Astrocyte (in vitro differentiated cells and primary cell): ENCODE measurements around the gene NKD1. TPM values are rescaled to one million over a fixed set of nuclear protein-coding genes. Genes with fewer than 3 reads are reported as not detected.

Experiments used
- DNase-seq: peaks from one replicate; pipeline ENCODE4 v3.0.0-alpha.2; 2010; ENCODE audit warnings: low read depth
- FAIRE-seq: peaks from 2 replicates; lab custom pipeline; 2011; peaks lifted over from hg19 to GRCh38; lab: Jason Lieb, UNC
- H2AFZ ChIP-seq: 2 replicates; pipeline ENCODE4 v1.6.0; 2012; ENCODE audit warnings: low read depth, low read length, inconsistent platforms
- H3K27ac ChIP-seq: 2 replicates; pipeline ENCODE4 v1.5.1; 2011; ENCODE audit warnings: low read depth, low read length, inconsistent platforms
- H3K27me3 ChIP-seq: 2 replicates; pipeline ENCODE4 v1.6.0; 2011; ENCODE audit warnings: low read length, inconsistent platforms; ENCODE audit not compliant: insufficient read depth
- H3K36me3 ChIP-seq: 2 replicates; pipeline ENCODE4 v1.5.1; 2011; ENCODE audit warnings: low read length, inconsistent platforms; ENCODE audit not compliant: insufficient read depth
- H3K4me1 ChIP-seq: 2 replicates; pipeline ENCODE4 v1.5.1; 2011; ENCODE audit warnings: low read length, inconsistent platforms; ENCODE audit not compliant: insufficient read depth
- H3K4me2 ChIP-seq: 2 replicates; pipeline ENCODE4 v1.6.0; 2012; ENCODE audit warnings: low read length, inconsistent platforms
- H3K4me3 ChIP-seq: 2 replicates; pipeline ENCODE4 v1.5.1; 2011; ENCODE audit warnings: low read depth, mild to moderate bottlenecking, low read length, inconsistent platforms; ENCODE audit not compliant: insufficient read depth
- H3K79me2 ChIP-seq: 2 replicates; pipeline ENCODE4 v1.6.0; 2012; ENCODE audit warnings: mild to moderate bottlenecking, low read length, inconsistent platforms; ENCODE audit not compliant: insufficient read depth
- H3K9ac ChIP-seq: 2 replicates; pipeline ENCODE4 v1.6.0; 2012; ENCODE audit warnings: mild to moderate bottlenecking, low read length, inconsistent platforms
- H3K9me3 ChIP-seq: 2 replicates; pipeline ENCODE4 v1.5.1; 2012; ENCODE audit warnings: low read depth, mild to moderate bottlenecking, low read length, inconsistent platforms; ENCODE audit not compliant: insufficient read depth
- H4K20me1 ChIP-seq: 2 replicates; pipeline ENCODE4 v1.6.0; 2012; ENCODE audit warnings: low read length, inconsistent platforms; ENCODE audit not compliant: insufficient read depth
- H3K27ac Mint-ChIP-seq: one replicate; pipeline ENCODE4 v1.8.0; 2021; ENCODE audit warnings: mild to moderate bottlenecking, mixed read lengths; ENCODE audit not compliant: unreplicated experiment
- H3K27me3 Mint-ChIP-seq: one replicate; pipeline ENCODE4 v1.8.0; 2021; ENCODE audit warnings: low read depth, mixed read lengths; ENCODE audit not compliant: unreplicated experiment
- H3K36me3 Mint-ChIP-seq: one replicate; pipeline ENCODE4 v1.8.0; 2021; ENCODE audit warnings: low read depth, mixed read lengths; ENCODE audit not compliant: unreplicated experiment
- H3K4me1 Mint-ChIP-seq: one replicate; pipeline ENCODE4 v1.8.0; 2021; ENCODE audit warnings: low read depth, mixed read lengths; ENCODE audit not compliant: unreplicated experiment
- H3K4me3 Mint-ChIP-seq: one replicate; pipeline ENCODE4 v1.8.0; 2021; ENCODE audit warnings: mild to moderate bottlenecking, moderate library complexity, mixed read lengths; ENCODE audit not compliant: unreplicated experiment
- H3K9me3 Mint-ChIP-seq: one replicate; pipeline ENCODE4 v1.8.0; 2021; ENCODE audit warnings: mild to moderate bottlenecking, mixed read lengths; ENCODE audit not compliant: unreplicated experiment
- CTCF ChIP-seq: IDR thresholded peaks from 2 replicates; pipeline ENCODE4 v1.5.1; 2011; ENCODE audit warnings: low read depth, mild to moderate bottlenecking, inconsistent platforms, low read length, moderate library complexity; ENCODE audit not compliant: insufficient read depth
- EZH2 ChIP-seq: IDR thresholded peaks from 2 replicates; pipeline ENCODE4 v1.6.1; 2012; ENCODE audit warnings: mild to moderate bottlenecking, low read length, inconsistent platforms; ENCODE audit not compliant: insufficient read depth
- total RNA-seq: library from RNA; stranded (reverse); gene quantifications from 2 replicates; pipeline ENCODE4 v1.2.1, GENCODE V29; 2021

The NKD1 gene
- total RNA-seq, 1 donor from 2014 or later = 9.1 TPM

GRCh38 chr16:50592996-50593395 lies 44.8 kb downstream of the NKD1 start:
- TF ChIP-seq CTCF = no peak
- no peak for TF ChIP-seq EZH2
- H3K4me3 ChIP-seq = no peak overlapping the region
- Mint-ChIP-seq H3K27ac (no peak overlapping the region), H3K36me3 (no peaks in the 10 kb centered on the region), H3K27me3 (peaks cover 37% of the 10 kb centered on the region), H3K4me1 (peaks cover 2% of the 10 kb centered on the region), H3K9me3 (no peaks in the 10 kb centered on the region), H3K4me3 (no peak overlapping the region)
- H3K79me2 ChIP-seq = no peaks in the 10 kb centered on the region
- H4K20me1 ChIP-seq = no peaks in the 10 kb centered on the region
- no peak overlapping the region for H3K4me2 ChIP-seq
- FAIRE-seq (no peak), DNase-seq (no peak)
- no peaks in the 10 kb centered on the region for H3K9me3 ChIP-seq
- no peaks in the 10 kb centered on the region for H3K36me3 ChIP-seq
- no peaks in the 10 kb centered on the region for H3K27me3 ChIP-seq
- no peak overlapping the region for H2AFZ ChIP-seq
- peaks cover 2% of the 10 kb centered on the region for H3K4me1 ChIP-seq
- no peak overlapping the region for H3K9ac ChIP-seq
- H3K27ac ChIP-seq = no peak overlapping the region

GRCh38 chr16:50593410-50594150 lies 45.4 kb downstream of the NKD1 start:
- H3K36me3 Mint-ChIP-seq = no peaks in the 10 kb centered on the region
- H2AFZ ChIP-seq = no peak overlapping the region
- H3K27ac Mint-ChIP-seq = no peak overlapping the region
- FAIRE-seq (no peak), DNase-seq (no peak)
- H3K9me3 Mint-ChIP-seq = no peaks in the 10 kb centered on the region
- peaks cover 2% of the 10 kb centered on the region for H3K4me1 ChIP-seq
- H3K9me3 ChIP-seq = no peaks in the 10 kb centered on the region
- no peak overlapping the region for H3K9ac ChIP-seq
- no peak for TF ChIP-seq CTCF
- TF ChIP-seq EZH2 = no peak
- peaks cover 39% of the 10 kb centered on the region for H3K27me3 Mint-ChIP-seq
- H3K4me2 ChIP-seq = no peak overlapping the region
- no peak overlapping the region for H3K4me3 ChIP-seq
- H3K27me3 ChIP-seq = no peaks in the 10 kb centered on the region
- peaks cover 2% of the 10 kb centered on the region for H3K4me1 Mint-ChIP-seq
- H3K36me3 ChIP-seq = no peaks in the 10 kb centered on the region
- no peak overlapping the region for H3K27ac ChIP-seq
- H3K4me3 Mint-ChIP-seq = no peak overlapping the region
- no peaks in the 10 kb centered on the region for H3K79me2 ChIP-seq
- no peaks in the 10 kb centered on the region for H4K20me1 ChIP-seq
